GM21381 (cell line): Measurements from ENCODE around the gene CD1B.
"Not testable (repeated sequence)": the region's sequence is repeated elsewhere in the genome, so short reads cannot be mapped to it uniquely, and the experiment has no call there.

Source experiments
- ATAC-seq: cut with Tn5 transposase; IDR thresholded peaks from one replicate; pipeline ENCODE4 v1.9.1; 2021; ENCODE audit warnings: mild to moderate bottlenecking, moderate library complexity; ENCODE audit not compliant: unreplicated experiment

The CD1B gene

DNA sequence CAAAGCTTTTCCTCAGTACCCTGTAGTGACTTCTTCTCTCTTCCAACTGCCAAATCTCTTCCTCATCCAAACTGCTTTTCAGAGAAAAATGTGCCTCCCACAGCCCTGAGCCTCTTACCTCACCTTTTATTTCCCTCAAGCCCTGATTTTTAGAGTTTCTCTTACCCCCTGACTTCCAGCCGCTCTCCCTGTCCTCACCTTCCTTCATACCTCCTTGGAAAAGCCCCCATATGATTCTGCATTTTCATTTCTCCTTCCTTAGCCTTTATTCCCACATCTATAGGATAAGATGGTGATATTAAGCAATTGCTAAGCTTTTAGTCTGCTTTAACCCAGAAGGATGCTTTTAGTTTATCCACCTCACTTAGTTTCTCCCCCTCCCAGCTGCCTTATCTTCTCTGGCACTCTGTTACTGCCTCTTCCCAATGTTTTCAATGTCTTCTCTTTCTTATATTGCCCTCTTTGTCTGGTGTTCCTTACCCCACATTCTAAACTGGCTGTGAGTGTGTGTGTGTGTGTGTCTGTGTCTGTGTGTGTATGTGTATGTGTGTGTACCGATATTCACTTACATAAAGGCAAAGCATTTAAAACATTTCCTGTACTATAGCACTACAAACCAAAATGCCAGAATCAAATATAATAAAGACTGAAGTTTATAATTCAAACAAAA is at the start of gene CD1B:
Gene CD1B, minus strand, starts transcription at position 51 of the 670 bp plus-strand sequence. CDS start 108 bp downstream, outside the sequence.
- ATAC-seq = no peak

DNA sequence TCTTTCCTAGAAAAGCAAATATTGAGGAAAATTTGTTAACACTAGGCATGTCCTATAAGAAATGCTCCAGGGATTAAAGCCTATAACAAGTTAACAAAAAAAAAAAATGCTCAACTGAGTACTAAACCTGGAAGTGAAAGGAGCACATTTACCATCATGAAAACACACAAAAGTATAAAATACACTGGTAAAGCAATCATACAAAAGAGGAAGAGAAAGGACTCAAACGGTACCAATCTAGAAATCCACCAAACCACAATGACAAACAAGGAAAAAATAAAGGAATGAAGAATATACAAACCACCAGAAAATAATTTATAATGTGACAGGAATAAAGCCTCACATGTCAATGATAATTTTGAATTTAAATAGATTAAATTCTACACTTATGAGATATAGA is 43.5 kb upstream of the CD1B start:
- no peak for ATAC-seq

DNA sequence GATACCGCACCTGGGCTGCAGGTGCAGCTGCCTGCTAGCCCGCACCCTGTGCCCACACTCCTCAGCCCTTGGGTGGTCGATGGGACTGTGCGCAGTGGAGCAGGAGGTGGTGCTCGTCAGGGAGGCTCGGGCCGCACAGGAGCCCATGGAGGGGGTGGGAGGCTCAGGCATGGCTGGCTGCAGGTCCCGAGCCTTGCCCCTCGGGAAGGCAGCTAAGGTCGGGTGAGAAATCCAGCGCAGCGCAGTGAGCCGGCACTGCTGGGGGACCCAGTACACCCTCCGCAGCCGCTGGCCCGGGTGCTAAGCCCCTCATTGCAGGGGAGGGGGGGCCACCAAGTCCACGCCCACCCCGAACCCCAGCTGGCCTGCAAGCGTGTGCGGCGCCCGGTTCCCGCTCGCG is 42.8 kb upstream of the CD1B start:
- ATAC-seq = not testable (repeated sequence)

DNA sequence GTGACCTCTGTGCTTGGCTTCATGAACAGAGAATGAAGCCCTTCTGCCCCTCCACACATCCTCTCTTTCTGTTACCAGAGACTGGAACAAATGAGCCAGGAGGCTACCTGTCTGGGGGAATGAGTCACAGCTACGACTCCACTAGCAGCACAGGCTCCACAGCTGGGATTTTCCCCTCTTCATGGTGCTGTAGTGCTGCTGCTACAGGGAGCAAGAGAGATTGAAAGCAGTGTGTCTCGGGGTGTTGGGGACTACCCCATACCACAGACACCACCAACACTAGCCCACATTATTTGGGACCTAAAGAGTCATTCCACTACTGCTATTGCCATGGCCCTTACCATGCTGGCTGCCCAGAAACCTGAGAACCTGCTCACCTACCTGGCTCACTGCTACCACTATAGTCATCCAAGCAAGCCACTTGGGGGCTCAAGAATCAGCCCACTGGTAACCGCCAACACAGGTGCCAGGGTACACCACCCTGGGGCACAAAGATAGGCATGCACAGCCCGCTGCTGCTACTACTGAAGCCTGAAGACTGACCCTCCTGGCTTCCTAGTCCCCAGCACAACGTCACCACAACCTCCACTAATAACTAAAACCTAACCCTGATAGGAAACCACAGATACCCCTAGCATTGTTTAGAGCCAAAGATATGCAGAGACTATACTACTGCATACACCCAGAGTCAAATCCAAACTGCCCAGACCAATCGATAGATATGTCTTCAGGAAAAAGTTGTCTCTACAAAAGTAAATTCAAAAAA is 40.0 kb upstream of the CD1B start:
- peak; percentile 97 for ATAC-seq

DNA sequence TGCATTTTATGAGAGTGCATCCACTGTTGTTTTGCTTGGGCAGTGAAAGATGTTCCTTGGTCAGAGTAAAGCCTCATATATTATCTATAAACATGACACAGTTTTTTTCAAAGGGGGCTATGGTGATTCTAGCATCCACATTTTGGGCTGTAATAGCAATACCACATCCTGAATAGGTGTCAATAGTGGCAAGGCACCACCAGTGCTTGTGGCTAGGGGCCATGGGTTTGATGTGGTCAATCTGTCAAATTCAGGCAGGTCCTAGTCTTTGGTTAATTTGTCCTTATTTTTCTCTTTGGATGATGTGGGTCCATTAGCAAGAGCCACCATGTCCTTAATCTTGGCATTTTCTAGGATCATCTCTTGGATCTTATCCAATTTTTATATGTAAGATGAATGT is 35.5 kb upstream of the CD1B start:
- no peak for ATAC-seq

DNA sequence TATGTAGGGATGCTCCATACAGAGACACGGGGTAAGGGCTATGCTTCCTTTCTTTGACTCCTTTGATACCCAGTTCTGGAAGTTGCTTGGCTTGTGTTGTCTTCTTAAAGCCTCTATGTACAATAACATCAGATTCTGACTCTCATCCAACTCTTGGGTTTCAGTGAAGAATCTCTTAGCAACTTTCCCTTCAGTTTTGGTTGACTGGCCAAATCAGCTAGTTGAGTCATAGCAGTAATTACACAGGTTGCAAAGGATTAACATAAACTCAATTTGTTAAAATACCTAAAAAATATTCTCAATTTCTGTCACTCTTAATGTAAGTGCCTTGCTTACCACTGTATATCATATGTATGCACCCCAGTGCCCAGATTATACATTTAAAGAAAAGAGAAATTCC is 31.6 kb upstream of the CD1B start:
- ATAC-seq = no peak

DNA sequence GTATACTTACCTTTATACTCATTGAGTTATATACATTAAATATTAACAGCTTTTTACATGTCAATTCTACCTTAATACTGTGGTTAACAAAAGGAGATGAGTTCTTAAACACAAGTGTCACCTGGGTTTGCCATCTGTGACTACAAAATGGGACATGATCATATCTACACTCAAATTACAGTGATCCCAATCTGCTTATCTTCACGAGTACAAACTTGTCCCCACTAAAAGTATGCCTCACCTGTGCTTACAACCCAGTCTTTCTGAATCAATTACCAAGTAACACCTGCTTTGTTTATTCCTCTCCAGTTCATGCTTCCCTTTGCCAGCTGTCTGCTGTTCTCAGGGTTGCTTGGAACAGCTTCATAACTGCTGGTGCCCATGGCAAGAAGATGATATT is 31.2 kb upstream of the CD1B start:
- ATAC-seq = no peak

DNA sequence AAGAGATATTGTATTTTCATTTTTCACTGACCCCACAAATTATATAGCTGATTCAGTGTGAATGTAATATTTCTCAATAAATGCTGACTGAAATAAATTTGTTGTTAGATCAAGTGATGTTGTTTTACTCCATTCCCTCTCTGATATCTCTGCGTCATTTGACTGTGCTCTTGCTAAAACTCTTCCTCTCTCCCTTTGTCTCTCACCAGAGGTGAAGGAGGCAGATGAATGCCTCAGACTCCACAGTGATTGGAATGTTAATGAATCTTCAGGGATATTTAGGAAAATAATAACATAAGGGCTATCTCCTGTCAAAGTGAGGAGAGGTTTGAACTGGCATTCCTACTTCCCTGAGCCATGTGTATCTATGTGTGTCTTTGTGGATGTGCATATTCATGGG is 26.1 kb upstream of the CD1B start:
- no peak for ATAC-seq

DNA sequence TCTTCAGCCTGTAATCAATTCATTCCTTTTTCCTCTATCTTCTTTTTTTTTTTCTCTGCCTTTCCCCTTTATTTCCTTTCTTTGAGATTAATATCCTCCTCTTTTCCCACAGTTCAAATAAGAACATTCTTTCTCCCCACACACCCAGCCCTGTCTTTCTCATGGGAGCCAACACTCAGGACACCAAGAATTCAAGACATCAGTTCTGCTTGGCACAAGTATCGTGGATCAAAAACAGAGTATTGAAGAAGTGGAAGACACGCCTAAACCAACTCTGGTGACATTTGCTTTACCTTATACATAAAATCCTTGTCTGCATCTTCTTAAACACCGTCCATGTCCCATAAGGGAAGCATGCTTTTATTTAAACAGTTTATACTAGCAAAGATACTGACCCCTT is 25.3 kb upstream of the CD1B start:
- ATAC-seq = no peak

DNA sequence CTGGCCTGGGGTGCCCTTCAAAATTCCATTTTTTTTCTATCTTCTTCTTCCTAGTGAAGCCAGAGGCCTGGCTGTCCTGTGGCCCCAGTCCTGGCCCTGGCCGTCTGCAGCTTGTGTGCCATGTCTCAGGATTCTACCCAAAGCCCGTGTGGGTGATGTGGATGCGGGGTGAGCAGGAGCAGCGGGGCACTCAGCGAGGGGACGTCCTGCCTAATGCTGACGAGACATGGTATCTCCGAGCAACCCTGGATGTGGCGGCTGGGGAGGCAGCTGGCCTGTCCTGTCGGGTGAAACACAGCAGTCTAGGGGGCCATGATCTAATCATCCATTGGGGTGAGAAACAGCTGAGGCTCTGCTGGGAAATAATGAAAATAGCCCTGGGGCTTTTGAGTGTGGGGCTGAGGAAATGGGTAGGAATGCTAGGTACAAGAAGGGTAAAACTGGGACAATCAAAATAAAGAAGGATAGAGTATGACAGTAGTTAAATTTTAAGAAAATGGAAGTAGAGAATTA is 24.5 kb upstream of the CD1B start:
- no peak for ATAC-seq

DNA sequence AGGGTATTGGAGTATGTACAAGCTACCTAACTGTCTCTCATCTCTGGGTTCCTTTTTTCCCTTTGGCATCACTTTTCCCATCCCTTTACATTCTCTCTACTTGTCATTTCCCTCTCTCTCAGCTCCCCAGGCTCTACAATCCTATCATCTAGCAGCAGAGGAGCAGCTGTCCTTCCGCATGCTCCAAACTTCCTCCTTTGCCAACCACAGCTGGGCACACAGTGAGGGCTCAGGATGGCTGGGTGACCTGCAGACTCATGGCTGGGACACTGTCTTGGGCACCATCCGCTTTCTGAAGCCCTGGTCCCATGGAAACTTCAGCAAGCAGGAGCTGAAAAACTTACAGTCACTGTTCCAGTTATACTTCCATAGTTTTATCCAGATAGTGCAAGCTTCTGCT is 22.9 kb upstream of the CD1B start:
- no peak for ATAC-seq

DNA sequence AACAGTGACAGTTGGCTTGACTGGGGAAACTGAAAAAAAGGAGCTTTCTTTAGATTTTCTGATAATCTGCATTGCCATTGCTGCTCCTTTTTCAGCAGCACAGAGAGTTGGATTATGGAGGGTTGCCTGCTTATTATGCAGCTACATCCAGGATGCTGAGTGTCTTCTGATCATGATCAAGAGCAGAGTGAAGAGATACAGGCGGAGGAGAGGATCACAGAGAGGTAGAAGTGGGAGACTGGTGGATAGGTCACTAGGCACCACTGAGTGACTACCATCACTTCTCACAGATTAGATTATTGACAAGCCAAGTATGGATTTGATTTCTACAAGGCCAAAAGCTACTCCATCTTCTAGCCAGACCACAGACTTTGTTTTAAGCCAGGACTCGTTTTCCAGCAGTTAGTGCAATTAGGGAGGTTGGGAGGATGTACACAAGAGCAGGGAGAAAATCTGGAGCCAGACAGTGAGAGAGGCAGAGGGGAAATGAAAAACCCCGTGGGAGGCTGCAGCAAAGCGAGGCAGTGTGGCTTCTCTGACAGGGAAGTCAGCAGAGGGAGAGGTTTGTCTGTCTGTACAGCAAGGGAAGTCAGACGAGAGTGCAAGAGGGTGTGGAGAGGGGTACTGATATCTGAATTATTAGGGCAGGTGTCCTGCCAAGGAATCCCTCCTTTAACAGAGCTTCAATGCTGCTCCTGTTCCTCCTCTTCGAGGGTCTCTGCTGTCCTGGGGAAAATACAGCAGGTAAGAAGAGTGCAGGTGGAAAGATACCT is 22.2 kb upstream of the CD1B start, which contains the start of gene CD1E:
Gene CD1E, plus strand, starts transcription at position 592 of the 773 bp plus-strand sequence. Its CDS starts 95 bp downstream, at position 687.
- ATAC-seq = no peak

DNA sequence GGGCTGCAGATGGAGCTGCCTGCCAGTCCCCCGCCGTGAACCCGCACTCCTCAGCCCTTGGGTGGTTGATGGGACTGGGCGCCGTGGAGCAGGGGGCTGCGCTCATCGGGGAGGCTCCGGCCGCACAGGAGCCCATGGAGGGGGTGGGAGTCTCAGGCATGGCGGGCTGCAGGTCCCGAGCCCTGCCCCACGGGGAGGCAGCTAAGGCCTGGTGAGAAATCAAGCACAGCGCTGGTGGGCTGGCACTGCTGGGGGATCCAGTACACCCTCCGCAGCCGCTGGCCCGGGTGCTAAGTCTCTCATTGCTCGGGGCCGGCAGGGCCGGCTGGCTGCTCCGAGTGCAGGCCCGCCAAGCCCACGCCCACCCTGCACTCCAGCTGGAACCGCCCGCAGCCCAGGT is 17.6 kb upstream of the CD1B start:
- not testable (repeated sequence) for ATAC-seq

DNA sequence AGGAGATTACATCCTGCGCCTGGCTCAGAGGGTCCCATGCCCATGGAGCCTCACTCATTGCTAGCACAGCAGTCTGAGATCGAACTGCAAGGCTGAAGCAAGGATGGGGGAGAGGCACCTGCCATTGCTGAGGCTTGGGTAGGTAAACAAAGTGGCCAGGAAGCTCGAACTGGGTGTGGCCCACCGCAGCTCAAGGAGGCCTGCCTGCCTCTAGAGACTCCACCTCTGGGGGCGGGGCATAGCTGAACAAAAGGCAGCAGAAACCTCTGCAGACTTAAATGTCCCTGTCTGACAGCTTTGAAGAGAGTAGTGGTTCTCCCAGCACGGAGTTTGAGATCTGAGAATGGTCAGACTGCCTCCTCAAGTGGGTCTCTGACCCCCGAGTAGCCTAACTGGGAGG is 5.1 kb upstream of the CD1B start:
- ATAC-seq = not testable (repeated sequence)

DNA sequence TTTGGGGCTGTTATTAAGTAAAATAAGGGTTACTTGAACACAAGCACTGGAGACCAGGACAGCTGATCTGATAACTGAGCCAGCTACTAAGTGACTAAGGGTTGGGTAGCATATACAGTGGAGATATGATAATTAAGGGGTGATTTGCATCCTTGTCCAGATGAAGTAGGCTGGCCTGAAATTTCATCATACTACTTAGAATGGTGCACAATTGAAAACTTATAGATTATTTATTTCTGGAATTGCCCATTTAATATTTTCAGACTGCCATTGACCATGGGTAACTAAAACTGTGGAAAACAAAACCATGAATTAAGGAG is 3.8 kb upstream of the CD1B start:
- no peak for ATAC-seq

DNA sequence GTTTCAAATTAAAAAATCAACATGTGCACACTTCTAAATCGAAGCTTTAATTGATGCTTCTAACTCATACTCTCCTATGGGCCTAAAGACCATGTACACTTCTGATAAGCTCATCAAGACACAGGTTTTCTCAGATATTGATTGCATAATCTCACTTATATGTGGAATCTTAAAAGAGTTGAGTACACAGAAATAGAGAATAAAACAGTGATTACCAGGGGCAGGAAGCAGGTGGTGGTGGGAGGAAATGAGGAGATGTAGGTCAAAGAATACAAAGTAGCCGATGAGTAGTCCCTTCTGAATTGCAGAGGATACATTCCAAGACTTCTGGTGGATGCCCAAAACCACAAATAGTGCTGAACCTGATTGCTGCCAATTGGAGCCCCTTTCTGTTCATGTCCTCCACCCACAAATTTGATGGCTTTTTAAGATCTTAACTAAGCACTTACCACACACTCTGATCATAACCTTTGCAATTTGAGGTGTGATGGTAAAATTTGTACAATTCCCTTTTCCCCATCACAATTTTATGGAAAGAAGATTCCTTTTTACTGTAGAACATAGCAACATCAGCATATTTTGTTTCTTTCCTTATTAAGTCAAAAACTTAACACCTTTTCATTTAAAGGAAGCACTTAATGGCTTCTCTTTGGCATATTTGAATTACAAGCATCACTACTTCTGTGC is 3.3 kb upstream of the CD1B start:
- no peak for ATAC-seq

DNA sequence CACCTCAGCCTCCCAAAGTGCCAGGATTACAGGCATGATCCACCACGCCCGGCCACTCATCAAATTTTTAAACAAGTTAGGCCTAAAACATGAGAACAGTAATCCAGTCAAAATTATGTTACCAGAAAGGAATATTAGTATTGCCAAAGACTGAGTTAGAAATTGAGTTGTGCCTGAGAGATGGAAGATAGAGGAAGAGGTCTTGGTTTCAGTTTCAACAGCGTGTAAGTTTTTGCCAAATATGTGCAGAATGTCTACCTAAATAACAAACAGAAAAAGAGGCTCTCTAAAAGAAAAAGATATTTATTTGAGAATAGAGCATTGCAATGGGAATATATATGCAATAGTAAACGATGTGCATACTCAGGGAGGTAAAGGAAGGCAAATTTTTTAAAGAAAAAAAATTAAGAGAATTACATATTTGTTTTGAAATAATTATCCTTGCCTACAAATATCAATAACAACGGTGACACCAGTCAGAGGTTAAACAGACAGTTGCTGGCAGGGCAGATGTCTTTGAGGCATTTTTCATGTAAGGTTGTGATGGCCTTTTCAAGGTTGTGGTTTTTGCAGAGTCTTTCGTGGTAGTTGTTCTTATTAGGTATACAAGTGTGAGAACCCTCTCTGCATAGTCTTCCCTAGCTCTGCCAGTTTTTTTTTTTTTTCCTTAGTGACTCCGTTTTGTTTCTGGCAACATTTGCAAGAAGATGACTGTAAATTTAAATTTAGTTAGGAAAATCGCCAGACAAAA is 2.2 kb upstream of the CD1B start:
- no peak for ATAC-seq

DNA sequence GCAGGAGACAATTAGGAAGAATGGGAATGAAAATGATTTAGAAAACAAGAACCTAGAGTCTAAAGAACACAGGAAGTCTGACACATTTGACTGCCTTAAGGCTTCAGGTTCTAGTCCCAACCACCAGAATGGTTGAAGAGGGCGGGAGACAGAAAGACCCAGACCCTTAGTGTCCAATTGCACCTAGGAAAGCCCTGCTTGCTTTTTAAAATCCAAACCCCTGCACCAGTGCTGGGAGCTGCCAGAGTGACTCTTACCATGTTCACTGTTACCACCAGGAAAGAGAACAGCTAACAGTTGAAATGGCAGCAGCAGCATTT is 265 bp downstream of the CD1B start:
- ATAC-seq = no peak

DNA sequence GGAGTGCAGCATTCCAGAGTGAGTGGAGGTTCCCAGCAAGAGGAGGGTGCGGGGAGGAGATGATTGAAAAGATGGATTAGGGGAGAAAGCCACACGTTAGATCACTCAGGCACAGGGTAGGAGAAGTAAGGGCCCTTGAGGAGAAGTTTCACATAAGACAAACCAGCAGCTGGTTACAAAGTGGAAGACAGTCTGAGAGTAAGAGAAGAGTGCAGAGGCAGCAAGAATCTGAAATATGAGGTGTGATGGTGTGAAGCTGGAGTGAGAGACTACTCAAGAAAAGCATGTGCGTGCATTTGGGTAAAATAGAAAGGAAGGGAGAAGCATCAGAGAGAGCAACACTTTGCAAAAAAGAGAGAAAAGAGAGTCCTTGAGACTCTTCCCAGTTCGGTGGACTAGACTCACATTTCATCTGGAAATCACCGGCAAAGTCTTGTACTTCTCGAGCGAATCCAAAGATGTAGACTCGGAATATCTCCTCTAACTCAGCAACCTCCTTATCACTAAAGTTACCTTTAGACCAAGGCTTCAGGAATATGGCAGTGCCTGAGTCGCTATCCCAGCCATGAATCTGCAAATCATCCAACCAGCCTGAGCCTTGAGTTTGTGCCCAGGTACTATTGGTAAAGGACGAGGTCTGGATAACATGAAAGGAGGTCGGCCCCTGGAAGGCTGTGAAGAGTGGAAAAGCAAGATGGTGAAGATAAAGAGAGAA is 783 bp downstream of the CD1B start:
- ATAC-seq = no peak

DNA sequence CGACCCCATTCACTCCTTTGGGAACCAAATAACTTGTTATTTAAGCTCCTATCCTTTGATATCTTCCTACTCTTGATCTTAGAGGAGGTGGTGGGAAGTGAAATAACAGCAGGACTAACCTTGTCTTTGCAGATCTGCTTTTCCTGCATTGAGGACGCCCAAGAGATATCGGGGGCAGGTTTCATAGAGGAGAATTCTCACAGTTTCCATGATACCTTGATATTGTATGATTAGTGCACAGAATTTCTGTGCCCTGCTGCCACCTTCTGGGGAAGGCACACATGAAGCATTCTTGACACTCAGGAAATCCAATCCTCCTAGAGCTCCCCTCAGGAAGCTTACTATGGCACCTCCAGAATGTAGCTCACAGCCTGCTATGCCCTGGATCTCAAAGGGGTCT is 1.6 kb downstream of the CD1B start:
- ATAC-seq = no peak
